ENCODE measurements around the gene ZNF581.

DNA sequence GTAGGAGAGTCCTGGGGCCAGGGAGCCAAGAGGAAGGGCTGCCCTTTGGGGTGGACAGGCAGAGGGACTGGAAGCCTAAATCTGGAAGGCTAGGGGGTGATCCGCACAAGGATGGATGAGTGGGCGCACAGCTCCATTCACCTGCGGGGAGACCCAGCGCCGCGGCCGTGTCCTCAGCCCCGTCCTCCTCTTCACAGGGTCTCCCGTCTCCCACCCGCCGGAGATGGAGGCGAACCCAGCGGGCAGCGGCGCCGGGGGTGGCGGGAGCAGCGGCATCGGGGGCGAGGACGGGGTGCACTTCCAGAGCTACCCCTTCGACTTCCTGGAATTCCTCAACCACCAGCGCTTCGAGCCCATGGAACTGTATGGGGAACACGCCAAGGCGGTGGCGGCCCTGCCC, 30.1 kb upstream of the ZNF581 start:
- no peak for TF ChIP-seq POLR2A (IDR thresholded peaks at IDR 0.05)
- TF ChIP-seq, protein P1, sequence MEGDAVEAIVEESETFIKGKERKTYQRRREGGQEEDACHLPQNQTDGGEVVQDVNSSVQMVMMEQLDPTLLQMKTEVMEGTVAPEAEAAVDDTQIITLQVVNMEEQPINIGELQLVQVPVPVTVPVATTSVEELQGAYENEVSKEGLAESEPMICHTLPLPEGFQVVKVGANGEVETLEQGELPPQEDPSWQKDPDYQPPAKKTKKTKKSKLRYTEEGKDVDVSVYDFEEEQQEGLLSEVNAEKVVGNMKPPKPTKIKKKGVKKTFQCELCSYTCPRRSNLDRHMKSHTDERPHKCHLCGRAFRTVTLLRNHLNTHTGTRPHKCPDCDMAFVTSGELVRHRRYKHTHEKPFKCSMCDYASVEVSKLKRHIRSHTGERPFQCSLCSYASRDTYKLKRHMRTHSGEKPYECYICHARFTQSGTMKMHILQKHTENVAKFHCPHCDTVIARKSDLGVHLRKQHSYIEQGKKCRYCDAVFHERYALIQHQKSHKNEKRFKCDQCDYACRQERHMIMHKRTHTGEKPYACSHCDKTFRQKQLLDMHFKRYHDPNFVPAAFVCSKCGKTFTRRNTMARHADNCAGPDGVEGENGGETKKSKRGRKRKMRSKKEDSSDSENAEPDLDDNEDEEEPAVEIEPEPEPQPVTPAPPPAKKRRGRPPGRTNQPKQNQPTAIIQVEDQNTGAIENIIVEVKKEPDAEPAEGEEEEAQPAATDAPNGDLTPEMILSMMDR (IDR thresholded peaks at IDR 0.05) = no peak

Measured in suprapubic skin (tissue), 3 donors.